ENCODE measurements around the gene EFCAB10. TPM values are rescaled to one million over a fixed set of nuclear protein-coding genes. Genes with fewer than 3 reads are reported as not detected.

EFCAB10 gene
- total RNA-seq, 1 donor from 2014 or later = 0.70 TPM

DNA sequence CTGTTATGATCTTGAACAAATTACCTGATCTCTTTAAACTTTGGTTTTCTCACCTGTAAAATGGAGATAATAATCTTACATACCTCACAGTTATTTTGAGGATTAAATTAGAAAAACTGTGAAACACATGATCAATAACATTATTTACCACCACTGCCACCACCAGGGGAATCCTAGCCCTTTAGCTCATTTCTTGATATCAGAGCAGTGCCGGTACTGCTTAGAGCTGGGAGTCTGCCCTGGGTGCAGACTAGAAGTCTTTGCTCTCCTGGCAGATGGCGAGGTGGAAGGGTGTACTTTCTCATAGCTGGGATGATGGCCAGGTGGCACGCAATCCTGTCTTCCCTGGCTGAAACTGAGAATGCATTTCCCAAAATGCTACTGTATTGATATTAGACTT, 12.7 kb upstream of the EFCAB10 start:
- no peak for DNase-seq (ENCODE audit: low read depth, low spot score)
- H3K4me3 Mint-ChIP-seq = no peak overlapping the region

GRCh38 chr7:105591522-105591921, 10.2 kb upstream of the EFCAB10 start:
- Mint-ChIP-seq H3K9me3 (no peaks in the 10 kb centered on the region), H3K36me3 (ENCODE audit: low read depth) (no peaks in the 10 kb centered on the region), H3K4me3 (no peak overlapping the region), H3K27me3 (ENCODE audit: low read depth) (no peaks in the 10 kb centered on the region), H3K4me1 (peaks cover 6% of the 10 kb centered on the region), H3K27ac (ENCODE audit: unreplicated experiment) (no peak overlapping the region)
- no peak for DNase-seq (ENCODE audit: low read depth, low spot score)
- no peak for TF ChIP-seq CTCF (conservative IDR thresholded peaks at IDR 0.05)

More for the DNA sequence above, 12.7 kb upstream of the EFCAB10 start:
- Mint-ChIP-seq H3K27ac (ENCODE audit: unreplicated experiment) (no peak overlapping the region), H3K4me1 (peaks cover 6% of the 10 kb centered on the region), H3K27me3 (ENCODE audit: low read depth) (no peaks in the 10 kb centered on the region), H3K9me3 (no peaks in the 10 kb centered on the region), H3K36me3 (ENCODE audit: low read depth) (no peaks in the 10 kb centered on the region)
- TF ChIP-seq CTCF (conservative IDR thresholded peaks at IDR 0.05) = no peak

- peaks cover 6% of the 10 kb centered on the region for H3K4me1 Mint-ChIP-seq
- H3K4me3 Mint-ChIP-seq = no peak overlapping the region
- H3K27me3 Mint-ChIP-seq (ENCODE audit: low read depth) = no peaks in the 10 kb centered on the region
- DNase-seq (ENCODE audit: low read depth, low spot score) = no peak
- no peaks in the 10 kb centered on the region for H3K9me3 Mint-ChIP-seq
- no peaks in the 10 kb centered on the region for H3K36me3 Mint-ChIP-seq (ENCODE audit: low read depth)
- no peak for TF ChIP-seq CTCF (conservative IDR thresholded peaks at IDR 0.05)
- no peak overlapping the region for H3K27ac Mint-ChIP-seq (ENCODE audit: unreplicated experiment)
Observed at GRCh38 chr7:105590793-105591192, 9.5 kb upstream of the EFCAB10 start.

GRCh38 chr7:105589356-105590077, 8.2 kb upstream of the EFCAB10 start:
- H3K4me1 Mint-ChIP-seq = peaks cover 6% of the 10 kb centered on the region
- TF ChIP-seq CTCF (conservative IDR thresholded peaks at IDR 0.05) = peak; percentile 63
- H3K36me3 Mint-ChIP-seq (ENCODE audit: low read depth) = no peaks in the 10 kb centered on the region
- H3K27ac Mint-ChIP-seq (ENCODE audit: unreplicated experiment) = peak overlapping the region; percentile 39
- H3K4me3 Mint-ChIP-seq = no peak overlapping the region
- peak; percentile 40 for DNase-seq (ENCODE audit: low read depth, low spot score)
- H3K9me3 Mint-ChIP-seq = no peaks in the 10 kb centered on the region
- H3K27me3 Mint-ChIP-seq (ENCODE audit: low read depth) = no peaks in the 10 kb centered on the region

DNA sequence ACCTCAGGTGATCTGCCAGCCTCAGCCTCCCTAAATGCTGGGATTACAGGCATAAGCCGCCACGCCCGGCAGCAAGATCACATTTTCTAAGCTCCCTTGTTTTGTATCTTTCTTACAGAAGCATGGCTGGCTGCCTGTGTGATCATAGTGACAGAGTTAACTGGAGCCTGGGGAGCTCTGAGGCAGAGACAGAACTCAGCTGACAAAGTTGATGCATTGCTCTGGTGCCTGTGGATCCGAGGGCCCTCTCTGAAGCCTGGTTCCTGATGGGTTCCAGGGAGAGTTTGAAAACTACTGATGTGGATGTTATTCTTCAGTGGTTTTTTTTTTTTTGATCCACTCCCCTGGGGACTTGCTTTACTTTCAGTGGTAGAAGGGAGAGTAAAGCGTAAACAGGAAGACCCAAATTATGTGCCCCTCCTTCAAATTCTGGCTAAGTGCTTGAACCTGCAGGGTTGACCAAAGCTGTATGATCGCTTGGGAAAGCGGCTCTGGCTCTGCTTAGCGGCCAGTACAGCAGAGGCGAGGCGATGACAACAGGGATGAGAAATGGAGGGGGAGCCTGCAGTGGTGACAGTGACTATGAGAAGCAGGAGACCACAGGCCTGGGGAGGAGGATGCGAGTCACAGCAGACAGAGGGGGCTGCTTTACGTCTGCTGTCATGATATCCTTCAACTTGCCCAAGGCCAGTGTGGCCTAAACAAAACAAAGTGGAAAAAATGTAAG, 6.8 kb upstream of the EFCAB10 start:
- no peak overlapping the region for H3K4me3 Mint-ChIP-seq
- no peak for DNase-seq (ENCODE audit: low read depth, low spot score)
- peaks cover 6% of the 10 kb centered on the region for H3K4me1 Mint-ChIP-seq
- no peak for TF ChIP-seq CTCF (conservative IDR thresholded peaks at IDR 0.05)
- H3K27ac Mint-ChIP-seq (ENCODE audit: unreplicated experiment) = no peak overlapping the region
- no peaks in the 10 kb centered on the region for H3K36me3 Mint-ChIP-seq (ENCODE audit: low read depth)
- no peaks in the 10 kb centered on the region for H3K9me3 Mint-ChIP-seq
- no peaks in the 10 kb centered on the region for H3K27me3 Mint-ChIP-seq (ENCODE audit: low read depth)

Measured in neural crest cell (in vitro differentiated cells).